A549 (cell line): ENCODE data around the gene C4orf50. TPM values are rescaled to one million over a fixed set of nuclear protein-coding genes. Genes with fewer than 3 reads are reported as not detected.
A peak's percentile ranks its signal among the peaks of the same experiment; 100 is the strongest.

ENCODE experiments used
- ATAC-seq, 2 experiments: fragments of 200-7000 bp in 1 of 2; fragments of >200 bp in 1 of 2; cut with Nextera tagmentation in 1 of 2; cut with Tn5 transposase in 1 of 2; 3 replicates each; pipeline versions ENCODE4 v1.8.0 to v1.9.1; 2018 to 2020; ENCODE audit warnings: mild to moderate bottlenecking in 1 of 2, moderate library complexity in 1 of 2
- CTCF ChIA-PET: fragments of 300-600 bp; sonication (Branson Sonifier 250); formaldehyde crosslinking; extraction: SDS; loops from one replicate; lab custom pipeline; 2021; ENCODE audit warnings: antibody characterized with exemption, inconsistent platforms; lab: Yijun Ruan, JAX
- POLR2A ChIA-PET: fragments of 350-600 bp; formaldehyde crosslinking; extraction: SDS; loops from one replicate; lab custom pipeline; 2021; ENCODE audit warnings: antibody characterized with exemption, inconsistent platforms; lab: Yijun Ruan, JAX
- DNase-seq, 2 experiments: peaks; one replicate each; pipeline versions ENCODE4 v3.0.0 to v3.0.0-alpha.2; 2011 to 2016; ENCODE audit warnings: low read depth in 1 of 2, low spot score in 1 of 2
- FAIRE-seq: peaks from 2 replicates; lab custom pipeline; 2011; peaks lifted over from hg19 to GRCh38; lab: Jason Lieb, UNC
- H3K27ac ChIP-seq, 2 experiments: fragments of >200 bp; sonication (Bioruptor Twin); formaldehyde crosslinking; 3 replicates each; pipeline ENCODE4 v1.5.1; 2016 to 2017
- H3K4me1 ChIP-seq: fragments of >200 bp; sonication (Bioruptor Twin); formaldehyde crosslinking; 3 replicates; pipeline ENCODE4 v1.6.1; 2016
- H3K4me2 ChIP-seq: fragments of >200 bp; sonication (Bioruptor Twin); formaldehyde crosslinking; 3 replicates; pipeline ENCODE4 v1.6.1; 2016
- H3K4me3 ChIP-seq: fragments of >200 bp; sonication (Bioruptor Twin); formaldehyde crosslinking; 3 replicates; pipeline ENCODE4 v1.5.1; 2016
- H3K9me3 ChIP-seq: fragments of >200 bp; sonication (Bioruptor Twin); formaldehyde crosslinking; 3 replicates; pipeline ENCODE4 v1.6.1; 2016
- BCL3 ChIP-seq: fragments of >200 bp; sonication (Bioruptor Twin); formaldehyde crosslinking; IDR thresholded peaks from 3 replicates; pipeline ENCODE4 v1.6.1; 2016
- BHLHE40 ChIP-seq: IDR thresholded peaks from 2 replicates; pipeline ENCODE4 v1.6.1; 2012; ENCODE audit warnings: low read depth, low read length, inconsistent platforms
- CBX2 ChIP-seq: fragments of 200-600 bp; sonication (generic); IDR thresholded peaks from 2 replicates; pipeline ENCODE4 v1.6.1; 2016; ENCODE audit warnings: low read depth, mild to moderate bottlenecking, borderline replicate concordance
- CEBPB ChIP-seq, 2 experiments: fragments of >200 bp in 1 of 2; sonication (Bioruptor Twin) in 1 of 2; formaldehyde crosslinking in 1 of 2; IDR thresholded peaks; 2 replicates each; pipeline ENCODE4 v1.6.1; 2012 to 2016
- CHD2 ChIP-seq: fragments of 150-350 bp; IDR thresholded peaks from 2 replicates; pipeline ENCODE4 v1.6.1; 2014; ENCODE audit warnings: low read length; ENCODE audit not compliant: partially characterized antibody
- CHD4 ChIP-seq: fragments of 200-600 bp; sonication (generic); IDR thresholded peaks from 2 replicates; pipeline ENCODE4 v1.6.1; 2016; ENCODE audit warnings: antibody characterized with exemption, mild to moderate bottlenecking, borderline replicate concordance
- EHMT2 ChIP-seq: fragments of 200-600 bp; sonication (generic); IDR thresholded peaks from 2 replicates; pipeline ENCODE4 v1.6.1; 2016; ENCODE audit warnings: antibody characterized with exemption, low read depth, mild to moderate bottlenecking, moderate library complexity
- ELK1 ChIP-seq: fragments of 150-350 bp; IDR thresholded peaks from 2 replicates; pipeline ENCODE4 v1.6.1; 2014; ENCODE audit warnings: low read depth, mild to moderate bottlenecking, low read length
- FOXS1 ChIP-seq: fragments of 250-450 bp; sonication (Bioruptor Pico); IDR thresholded peaks from 2 replicates; pipeline ENCODE4 v1.5.0; 2020; ENCODE audit warnings: mild to moderate bottlenecking, moderate library complexity
- GATA3 ChIP-seq: IDR thresholded peaks from 2 replicates; pipeline ENCODE4 v1.6.1; 2012; ENCODE audit warnings: borderline replicate concordance
- HEYL ChIP-seq: fragments of 250-450 bp; sonication (Bioruptor Pico); IDR thresholded peaks from 2 replicates; pipeline ENCODE4 v1.8.0; 2021; ENCODE audit warnings: mild to moderate bottlenecking, moderate library complexity
- HOXB5 ChIP-seq: fragments of 250-450 bp; sonication (Bioruptor Pico); IDR thresholded peaks from 2 replicates; pipeline ENCODE4 v1.5.0; 2020; ENCODE audit warnings: mild to moderate bottlenecking, moderate library complexity
- JUN ChIP-seq, 2 experiments: fragments of >200 bp; sonication (Bioruptor Twin); formaldehyde crosslinking; IDR thresholded peaks; 2 replicates in 1 of 2; 3 replicates in 1 of 2; pipeline ENCODE4 v1.6.1; 2016 to 2017
- KDM1A ChIP-seq: fragments of 200-600 bp; sonication (generic); IDR thresholded peaks from 2 replicates; pipeline ENCODE4 v1.6.1; 2016; ENCODE audit warnings: low read depth, mild to moderate bottlenecking
- KDM5A ChIP-seq: fragments of 200-600 bp; sonication (generic); IDR thresholded peaks from 2 replicates; pipeline ENCODE4 v1.6.1; 2016; ENCODE audit warnings: antibody characterized with exemption, mild to moderate bottlenecking
- MAFK ChIP-seq: fragments of 450-650 bp; IDR thresholded peaks from 2 replicates; pipeline ENCODE4 v1.6.1; 2014; ENCODE audit not compliant: partially characterized antibody
- MAZ ChIP-seq: fragments of 150-350 bp; IDR thresholded peaks from 2 replicates; pipeline ENCODE4 v1.6.1; 2014; ENCODE audit warnings: antibody characterized with exemption, low read depth, low read length, borderline replicate concordance
- MYC ChIP-seq: IDR thresholded peaks from 2 replicates; pipeline ENCODE4 v1.6.1; 2012; ENCODE audit warnings: mild to moderate bottlenecking, inconsistent platforms, low read length, improper control_type of control experiment, borderline replicate concordance
- NFE2L2 ChIP-seq: fragments of 150-350 bp; conservative IDR thresholded peaks from 2 replicates; pipeline ENCODE4 v1.6.1; 2014; ENCODE audit warnings: low read length
- NPAS2 ChIP-seq: fragments of 250-450 bp; sonication (Bioruptor Pico); IDR thresholded peaks from 2 replicates; pipeline ENCODE4 v1.8.0; 2022; ENCODE audit warnings: mild to moderate bottlenecking, moderate library complexity, borderline replicate concordance
- NR3C1 ChIP-seq: fragments of >200 bp; sonication (Bioruptor Twin); formaldehyde crosslinking; IDR thresholded peaks from 3 replicates; pipeline ENCODE4 v1.6.1; 2017
- POLR2A ChIP-seq: IDR thresholded peaks from 2 replicates; pipeline ENCODE4 v1.6.1; 2012; ENCODE audit warnings: mild to moderate bottlenecking, low read length
- POLR2AphosphoS2 ChIP-seq: conservative IDR thresholded peaks from 2 replicates; pipeline ENCODE4 v1.6.1; 2012; ENCODE audit warnings: low read length, improper control_type of control experiment, inconsistent platforms
- RAD21 ChIP-seq, 2 experiments: fragments of >200 bp in 1 of 2; sonication (Bioruptor Twin) in 1 of 2; formaldehyde crosslinking in 1 of 2; IDR thresholded peaks in 1 of 2; conservative IDR thresholded peaks in 1 of 2; 2 replicates in 1 of 2; 3 replicates in 1 of 2; pipeline ENCODE4 v1.6.1; 2012 to 2018; ENCODE audit warnings: inconsistent platforms in 1 of 2
- REST ChIP-seq: fragments of 200-600 bp; sonication (generic); IDR thresholded peaks from 2 replicates; pipeline ENCODE4 v1.6.1; 2016; ENCODE audit warnings: antibody characterized with exemption, mild to moderate bottlenecking, moderate library complexity
- SMC3 ChIP-seq: fragments of >200 bp; sonication (Bioruptor Twin); formaldehyde crosslinking; IDR thresholded peaks from 3 replicates; pipeline ENCODE4 v1.6.1; 2018; ENCODE audit warnings: inconsistent platforms
- SREBF2 ChIP-seq: fragments of 450-650 bp; IDR thresholded peaks from 2 replicates; pipeline ENCODE4 v1.6.1; 2014; ENCODE audit warnings: mild to moderate bottlenecking, moderate library complexity
- ZNF302 ChIP-seq: fragments of 250-450 bp; sonication (Bioruptor Pico); IDR thresholded peaks from 2 replicates; pipeline ENCODE4 v1.9.0; 2021; ENCODE audit warnings: inconsistent platforms, mild to moderate bottlenecking, moderate library complexity
- ZSCAN20 ChIP-seq: fragments of 250-450 bp; sonication (Bioruptor Pico); IDR thresholded peaks from 2 replicates; pipeline ENCODE4 v1.8.0; 2022; ENCODE audit warnings: mild to moderate bottlenecking, moderate library complexity
- WGBS: methylation state at CpG from one replicate; pipeline ENCODE4 v1.1.6; 2017; ENCODE audit errors: missing lambda C conversion rate; 5-methylcytosine and 5-hydroxymethylcytosine counted together
- polyA plus RNA-seq, 4 experiments: library from polyadenylated mRNA; depleted of rRNA in 3 of 4; stranded (reverse); fragments of >200 nt; fragmentation: RNase III in 1 of 4; extraction: RNeasy Plus Mini Kit Qiagen cat#74134 plus additional on column Dnase treatment in 1 of 4; gene quantifications; 2 replicates in 3 of 4; 3 replicates in 1 of 4; pipeline ENCODE4 v1.2.3, GENCODE V29; 2011 to 2017
- TF ChIP-seq, protein P1 (sequence below): fragments of 450-650 bp; IDR thresholded peaks from 2 replicates; pipeline ENCODE4 v1.6.1; 2014; ENCODE audit warnings: antibody characterized with exemption

Gene C4orf50
- polyA plus RNA-seq, 2 of the 4 experiments (the other 2 are of a cell fraction): not detected

DNA sequence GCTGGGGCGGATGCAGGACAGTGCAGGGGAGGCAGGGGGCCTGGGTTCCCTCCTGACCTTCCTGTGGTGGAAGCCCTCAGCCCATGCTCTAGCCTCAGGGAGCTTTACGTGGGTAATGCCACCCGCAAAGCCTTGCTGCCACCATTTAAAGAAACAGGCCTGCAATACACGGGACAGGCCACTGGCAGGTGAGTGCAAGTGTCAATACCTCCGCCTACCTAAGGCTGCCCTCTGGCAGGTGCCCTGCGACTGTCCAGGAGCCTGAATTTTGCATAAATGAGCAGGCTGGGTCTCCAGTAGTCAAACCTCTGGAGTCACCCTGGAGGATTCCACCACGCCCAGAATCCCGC is 131.2 kb downstream of the C4orf50 start:
- Histone ChIP-seq H3K27ac (0 out of 6 replicates have a peak overlapping the region, but pooled peaks of 1 of the 2 experiments have one; percentile 73), H3K4me1 (peaks cover 6% of the 10 kb centered on the region; the same call in 2 of the 3 replicates), H3K4me3 (peak overlapping the region; percentile 49; the same call in 2 of the 3 replicates), H3K9me3 (no peaks in the 10 kb centered on the region), H3K4me2 (peak overlapping the region; percentile 94)
- no peak for DNase-seq
- ATAC-seq: peak in 1 of 2 experiments; percentile 33; a peak in 2 of 6 replicates
- no peak for TF ChIP-seq HEYL (CRISPR knock-in tag)
- no peak for TF ChIP-seq REST
- no peak for FAIRE-seq
- CTCF ChIA-PET: no interaction called here
- WGBS: 67% methylated on average over 3 of the region's 8 CpGs
- POLR2A ChIA-PET: no interaction called here

DNA sequence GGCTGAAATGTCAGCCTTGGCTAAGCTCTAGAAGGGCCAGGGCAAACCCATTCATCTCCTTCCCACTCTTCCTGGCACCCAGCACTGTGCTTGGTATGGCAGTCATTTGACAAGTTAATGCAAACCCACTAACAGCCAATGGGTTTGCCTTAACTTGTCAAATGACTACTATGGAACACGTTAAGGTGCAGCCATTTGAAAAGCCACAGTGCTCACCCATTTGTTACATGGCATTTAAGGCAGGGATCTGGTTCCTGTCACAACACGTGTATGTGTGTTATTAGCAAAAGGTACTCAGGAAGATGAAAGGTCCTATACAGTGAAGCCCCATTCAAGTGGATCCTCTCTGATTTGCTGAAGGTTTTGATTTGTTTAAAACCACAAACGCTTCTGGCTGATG is 132.5 kb downstream of the C4orf50 start:
- WGBS: 60% methylated on average over 3 of the region's 3 CpGs
- POLR2A ChIA-PET: no interaction called here
- no peak for DNase-seq
- no peak for FAIRE-seq
- TF ChIP-seq BHLHE40: no peak
- TF ChIP-seq ZNF302 (CRISPR knock-in tag): no peak
- no peak for TF ChIP-seq CEBPB (IDR thresholded peaks at IDR 0.05)
- TF ChIP-seq NPAS2 (CRISPR knock-in tag): no peak
- TF ChIP-seq BCL3: no peak
- TF ChIP-seq KDM5A: no peak
- no peak for TF ChIP-seq MAZ
- TF ChIP-seq SMC3: no peak
- TF ChIP-seq POLR2AphosphoS2: no peak
- no peak for TF ChIP-seq FOXS1 (CRISPR knock-in tag)
- no peak for TF ChIP-seq NR3C1
- no peak for TF ChIP-seq NFE2L2
- TF ChIP-seq CBX2: no peak
- no peak for TF ChIP-seq MAFK
- TF ChIP-seq JUN (IDR thresholded peaks at IDR 0.05): no peak
- TF ChIP-seq SREBF2: no peak
- TF ChIP-seq ZSCAN20 (CRISPR knock-in tag): no peak
- TF ChIP-seq, protein P1, sequence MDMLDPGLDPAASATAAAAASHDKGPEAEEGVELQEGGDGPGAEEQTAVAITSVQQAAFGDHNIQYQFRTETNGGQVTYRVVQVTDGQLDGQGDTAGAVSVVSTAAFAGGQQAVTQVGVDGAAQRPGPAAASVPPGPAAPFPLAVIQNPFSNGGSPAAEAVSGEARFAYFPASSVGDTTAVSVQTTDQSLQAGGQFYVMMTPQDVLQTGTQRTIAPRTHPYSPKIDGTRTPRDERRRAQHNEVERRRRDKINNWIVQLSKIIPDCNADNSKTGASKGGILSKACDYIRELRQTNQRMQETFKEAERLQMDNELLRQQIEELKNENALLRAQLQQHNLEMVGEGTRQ: no peak
- TF ChIP-seq GATA3: no peak
- no peaks in the 10 kb centered on the region for H3K9me3 ChIP-seq
- no peak for ATAC-seq
- H3K4me1 ChIP-seq: peaks cover 6% of the 10 kb centered on the region; the same call in 2 of the 3 replicates
- H3K4me3 ChIP-seq: no peak overlapping the region
- CTCF ChIA-PET: no interaction called here
- no peak overlapping the region for H3K27ac ChIP-seq
- no peak overlapping the region for H3K4me2 ChIP-seq

- ATAC-seq: no peak
These were observed 133.4 kb downstream of the C4orf50 start for GRCh38 chr4:5884796-5885195.

More at GRCh38 chr4:5884796-5885195, 133.4 kb downstream of the C4orf50 start:
- no peak for FAIRE-seq
- ChIA-PET CTCF (no interaction called here), POLR2A (no interaction called here)
- no peak for DNase-seq
- H3K27ac ChIP-seq: no peak overlapping the region
- TF ChIP-seq CHD4: no peak
- TF ChIP-seq ZSCAN20 (CRISPR knock-in tag): no peak
- no peak for TF ChIP-seq FOXS1 (CRISPR knock-in tag)
- TF ChIP-seq RAD21 (conservative IDR thresholded peaks at IDR 0.05 in 1 of 2, IDR thresholded peaks at IDR 0.05 in 1 of 2): no peak
- TF ChIP-seq MYC: no peak
- no peak for TF ChIP-seq CHD2
- no peak for TF ChIP-seq KDM1A
- no peak for TF ChIP-seq EHMT2
- no peak for TF ChIP-seq HOXB5
- TF ChIP-seq POLR2A: no peak
- TF ChIP-seq ELK1: no peak
- peaks cover 6% of the 10 kb centered on the region; the same call in 2 of the 3 replicates for H3K4me1 ChIP-seq
- H3K4me2 ChIP-seq: no peak overlapping the region
- H3K9me3 ChIP-seq: no peaks in the 10 kb centered on the region
- H3K4me3 ChIP-seq: no peak overlapping the region
- WGBS: 42% methylated on average over 7 of the region's 7 CpGs
